T-helper 2 cell (primary cell): ENCODE measurements around the gene STARD8.

ENCODE experiments used
- DNase-seq, 5 experiments: peaks; one replicate each; pipeline versions ENCODE4 v3.0.0 to v3.0.0-alpha.2; 2012 to 2022

STARD8 gene

GRCh38 chrX:68754406-68754805 lies 106.9 kb downstream of the STARD8 start:
- peak in 1 of 5 experiments; percentile 1 for DNase-seq

- no peak for DNase-seq
These were observed 108.2 kb downstream of the STARD8 start for GRCh38 chrX:68755616-68756125.

- no peak for DNase-seq
These were observed 109.9 kb downstream of the STARD8 start for GRCh38 chrX:68757331-68757730.

- DNase-seq: no peak
These were observed 110.3 kb downstream of the STARD8 start for GRCh38 chrX:68757731-68758130.

- DNase-seq: no peak
These were observed 111.2 kb downstream of the STARD8 start for GRCh38 chrX:68758671-68759070.

- no peak for DNase-seq
These were observed 113.6 kb downstream of the STARD8 start for GRCh38 chrX:68761086-68761485.

GRCh38 chrX:68762766-68763165 lies 115.3 kb downstream of the STARD8 start:
- DNase-seq: no peak

- no peak for DNase-seq
These were observed 116.0 kb downstream of the STARD8 start for GRCh38 chrX:68763481-68763880.
